DND-41 (cell line): ENCODE data around the gene CALM1.

Experiments
- EZH2 ChIP-seq: IDR thresholded peaks from 3 replicates; pipeline ENCODE4 v1.6.1; 2012; ENCODE audit warnings: borderline replicate concordance, low read depth, mild to moderate bottlenecking, moderate library complexity, low read length, inconsistent platforms; ENCODE audit not compliant: severe bottlenecking
- TF ChIP-seq, protein P1 (sequence below): IDR thresholded peaks from 2 replicates; pipeline ENCODE4 v1.5.1; 2012; ENCODE audit warnings: borderline replicate concordance, low read length, moderate library complexity, mild to moderate bottlenecking; ENCODE audit not compliant: poor library complexity, severe bottlenecking; ENCODE audit errors: extremely low read depth

DNA sequence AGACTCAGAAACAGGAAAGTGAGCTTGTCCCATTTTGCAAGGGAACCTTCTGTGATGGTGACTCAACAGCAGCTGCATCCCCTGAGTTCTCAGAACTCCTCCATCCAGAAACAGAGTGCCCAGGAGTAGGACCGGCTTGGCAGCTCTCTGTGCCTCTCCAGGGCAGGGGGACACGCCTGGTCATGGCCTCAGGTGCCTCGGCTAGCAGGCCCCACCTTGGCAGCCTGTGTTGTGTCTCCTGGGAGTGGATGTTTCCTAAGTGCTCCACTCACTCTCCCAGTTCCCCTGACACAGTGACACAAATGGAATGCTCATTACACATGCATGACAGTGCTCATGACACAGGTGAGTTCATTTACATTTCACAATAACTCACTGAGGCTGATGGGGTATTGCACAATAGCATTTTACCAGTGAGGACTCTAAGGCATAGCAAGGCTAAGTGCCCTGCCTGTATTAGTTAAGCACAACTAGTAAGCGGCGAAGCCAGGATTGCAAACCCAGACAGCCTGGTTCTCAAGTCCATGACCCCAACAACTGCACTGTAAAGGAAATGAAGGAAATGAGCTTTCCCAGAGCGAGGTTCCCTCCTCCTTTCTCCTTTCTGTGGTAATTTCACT is 47.4 kb downstream of the CALM1 start:
- TF ChIP-seq, protein P1, sequence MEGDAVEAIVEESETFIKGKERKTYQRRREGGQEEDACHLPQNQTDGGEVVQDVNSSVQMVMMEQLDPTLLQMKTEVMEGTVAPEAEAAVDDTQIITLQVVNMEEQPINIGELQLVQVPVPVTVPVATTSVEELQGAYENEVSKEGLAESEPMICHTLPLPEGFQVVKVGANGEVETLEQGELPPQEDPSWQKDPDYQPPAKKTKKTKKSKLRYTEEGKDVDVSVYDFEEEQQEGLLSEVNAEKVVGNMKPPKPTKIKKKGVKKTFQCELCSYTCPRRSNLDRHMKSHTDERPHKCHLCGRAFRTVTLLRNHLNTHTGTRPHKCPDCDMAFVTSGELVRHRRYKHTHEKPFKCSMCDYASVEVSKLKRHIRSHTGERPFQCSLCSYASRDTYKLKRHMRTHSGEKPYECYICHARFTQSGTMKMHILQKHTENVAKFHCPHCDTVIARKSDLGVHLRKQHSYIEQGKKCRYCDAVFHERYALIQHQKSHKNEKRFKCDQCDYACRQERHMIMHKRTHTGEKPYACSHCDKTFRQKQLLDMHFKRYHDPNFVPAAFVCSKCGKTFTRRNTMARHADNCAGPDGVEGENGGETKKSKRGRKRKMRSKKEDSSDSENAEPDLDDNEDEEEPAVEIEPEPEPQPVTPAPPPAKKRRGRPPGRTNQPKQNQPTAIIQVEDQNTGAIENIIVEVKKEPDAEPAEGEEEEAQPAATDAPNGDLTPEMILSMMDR = no peak
- no peak for TF ChIP-seq EZH2
